ENCODE measurements around the gene COG8. TPM values are rescaled to one million over a fixed set of nuclear protein-coding genes. Genes with fewer than 3 reads are reported as not detected.
A peak's percentile ranks its signal among the peaks of the same experiment; 100 is the strongest.

COG8 gene
- total RNA-seq, 4 donors from 2014 or later: 41.2 to 56.5 (median 52.1) TPM

GRCh38 chr16:69283851-69284250 lies 55.5 kb downstream of the COG8 start:
- no peak for DNase-seq
- no peak for ATAC-seq
- intact Hi-C loops (cut with DNase I; ENCODE audit: low total_unique reads): no loop called here
- peak overlapping the region in 1 of 4 donors; percentile 23 for H3K27ac ChIP-seq
- in situ Hi-C loops (cut with MboI; ENCODE audit: low sequenced_read_pairs in 4 of 4): loop anchor here in 3 of 4 donors (10.0 to 25.0 kb wide), 3 partner anchors 122 to 747 kb away; partner anchors contain the start of gene ZFP90 (in 1 of the 3)
- TF ChIP-seq POLR2A (IDR thresholded peaks at IDR 0.05) (no peak), CTCF (IDR thresholded peaks at IDR 0.05 in 4 of 5, conservative IDR thresholded peaks at IDR 0.05 in 1 of 5) (no peak)
- no peak overlapping the region for H3K4me3 ChIP-seq
- peaks cover 7 to 9% of the 10 kb centered on the region in 2 donors for H3K4me1 ChIP-seq
- H3K36me3 ChIP-seq: no peaks in the 10 kb centered on the region
- no peaks in the 10 kb centered on the region for H3K9me3 ChIP-seq
- H3K27me3 ChIP-seq: no peaks in the 10 kb centered on the region

GRCh38 chr16:69277413-69277812 lies 62.0 kb downstream of the COG8 start:
- Histone ChIP-seq H3K4me3 (no peak overlapping the region), H3K27me3 (no peaks in the 10 kb centered on the region), H3K9me3 (no peaks in the 10 kb centered on the region), H3K4me1 (peaks cover 10 to 30% of the 10 kb centered on the region in 2 donors), H3K27ac (peak overlapping the region in 2 of 4 donors; percentile 12 to 25), H3K36me3 (no peaks in the 10 kb centered on the region)
- ATAC-seq: no peak
- TF ChIP-seq CTCF (IDR thresholded peaks at IDR 0.05 in 4 of 5, conservative IDR thresholded peaks at IDR 0.05 in 1 of 5) (no peak), POLR2A (IDR thresholded peaks at IDR 0.05) (no peak)
- no peak for DNase-seq
- in situ Hi-C loops (cut with MboI; ENCODE audit: low sequenced_read_pairs in 4 of 4) (loop anchor here in 2 of 4 donors (25.0 kb wide), 2 partner anchors 115 to 740 kb away; partner anchors contain the start of gene ZFP90 (in 1 of the 2)), intact Hi-C loops (cut with DNase I; ENCODE audit: low total_unique reads) (no loop called here)

Other genes with a start within 250 kb of the COG8 start
- gene HAS3, start 233.9 kb downstream of the COG8 start, total RNA-seq: 10 to 100 TPM in 1 of 4 donors, 1 to 10 TPM in 1, under 1 TPM in 1, not detected in 1; 0.23 to 10.0 (median 1.6) TPM
- gene CHTF8, start 207.0 kb downstream of the COG8 start, total RNA-seq: 10 to 100 TPM; 27.3 to 52.3 (median 34.8) TPM
- gene UTP4, start 206.9 kb downstream of the COG8 start, total RNA-seq: 10 to 100 TPM; 33.1 to 44.2 (median 35.5) TPM
- gene SNTB2, start 152.4 kb downstream of the COG8 start, total RNA-seq: 10 to 100 TPM; 13.3 to 36.8 (median 33.0) TPM
- gene VPS4A, start 28.2 kb downstream of the COG8 start, total RNA-seq: 100 to 1,000 TPM in 1 of 4 donors, 10 to 100 TPM in 3; 53.3 to 112 (median 70.1) TPM
- gene PDF, start 9.0 kb downstream of the COG8 start, total RNA-seq: 10 to 100 TPM; 11.0 to 23.1 (median 16.8) TPM
- gene NIP7, start 208 bp upstream of the COG8 start, total RNA-seq: 10 to 100 TPM in 2 of 4 donors, 1 to 10 TPM in 2; 7.3 to 13.5 (median 9.7) TPM
- gene TMED6, start 12.2 kb upstream of the COG8 start, total RNA-seq: 1 to 10 TPM in 1 of 4 donors, not detected in 3; 1.3 TPM
- gene TERF2, start 46.4 kb upstream of the COG8 start, total RNA-seq: 10 to 100 TPM; 11.9 to 38.9 (median 15.2) TPM
- 10 to 100 TPM; 18.5 to 50.1 (median 26.3) TPM for gene CYB5B, start 85.1 kb upstream of the COG8 start, total RNA-seq
- 10 to 100 TPM; 14.4 to 34.2 (median 18.4) TPM for gene NFAT5, start 226.4 kb upstream of the COG8 start, total RNA-seq

All from gastrocnemius medialis (tissue), 4 donors.